Esophagus squamous epithelium (tissue), 4 donors: ENCODE measurements around the gene GALNT10.

ENCODE experiments used
- POLR2A ChIP-seq, 4 donors: fragments of 450-650 bp; IDR thresholded peaks; one replicate each; pipeline ENCODE4 v1.6.1; 2017; ENCODE audit warnings: antibody characterized with exemption in 4 of 4, mild to moderate bottlenecking in 4 of 4, moderate library complexity in 3 of 4
- TF ChIP-seq, protein P1 (sequence below), 6 experiments: fragments of 450-650 bp in 4 of 6; fragments of 200-600 bp in 2 of 6; sonication (generic) in 2 of 6; IDR thresholded peaks; one replicate each; pipeline ENCODE4 v1.5.1; 2016 to 2019; ENCODE audit warnings: antibody characterized with exemption in 6 of 6, mild to moderate bottlenecking in 4 of 6, moderate library complexity in 4 of 6

DNA sequence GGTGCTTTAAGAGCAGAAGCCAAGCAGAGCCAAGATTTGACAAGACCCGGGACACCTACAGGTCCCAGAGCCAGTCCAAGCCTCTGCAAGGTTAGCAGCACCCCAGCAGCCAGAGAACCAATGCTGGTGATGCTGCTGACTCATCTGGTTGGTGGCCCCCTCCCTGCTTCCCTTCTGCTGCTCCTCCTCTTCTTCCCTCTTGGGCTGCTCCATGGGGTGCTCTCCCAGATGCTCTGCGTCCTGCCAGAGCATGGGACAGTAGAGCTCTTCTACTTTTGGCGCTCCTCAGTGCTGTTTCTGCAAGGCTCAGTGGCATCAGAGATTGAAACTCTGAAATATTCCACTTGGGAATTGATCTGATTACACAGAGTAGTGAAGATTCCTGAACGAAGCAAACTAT lies 179.1 kb downstream of the GALNT10 start:
- TF ChIP-seq, protein P1, sequence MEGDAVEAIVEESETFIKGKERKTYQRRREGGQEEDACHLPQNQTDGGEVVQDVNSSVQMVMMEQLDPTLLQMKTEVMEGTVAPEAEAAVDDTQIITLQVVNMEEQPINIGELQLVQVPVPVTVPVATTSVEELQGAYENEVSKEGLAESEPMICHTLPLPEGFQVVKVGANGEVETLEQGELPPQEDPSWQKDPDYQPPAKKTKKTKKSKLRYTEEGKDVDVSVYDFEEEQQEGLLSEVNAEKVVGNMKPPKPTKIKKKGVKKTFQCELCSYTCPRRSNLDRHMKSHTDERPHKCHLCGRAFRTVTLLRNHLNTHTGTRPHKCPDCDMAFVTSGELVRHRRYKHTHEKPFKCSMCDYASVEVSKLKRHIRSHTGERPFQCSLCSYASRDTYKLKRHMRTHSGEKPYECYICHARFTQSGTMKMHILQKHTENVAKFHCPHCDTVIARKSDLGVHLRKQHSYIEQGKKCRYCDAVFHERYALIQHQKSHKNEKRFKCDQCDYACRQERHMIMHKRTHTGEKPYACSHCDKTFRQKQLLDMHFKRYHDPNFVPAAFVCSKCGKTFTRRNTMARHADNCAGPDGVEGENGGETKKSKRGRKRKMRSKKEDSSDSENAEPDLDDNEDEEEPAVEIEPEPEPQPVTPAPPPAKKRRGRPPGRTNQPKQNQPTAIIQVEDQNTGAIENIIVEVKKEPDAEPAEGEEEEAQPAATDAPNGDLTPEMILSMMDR (IDR thresholded peaks at IDR 0.05) = no peak
- TF ChIP-seq POLR2A (IDR thresholded peaks at IDR 0.05) = no peak
